HG03196 (cell line): ENCODE results near the gene PKDCC.
A peak's percentile ranks its signal among the peaks of the same experiment; 100 is the strongest.

ENCODE experiments used
- ATAC-seq: cut with Tn5 transposase; IDR thresholded peaks from one replicate; pipeline ENCODE4 v1.9.1; 2021; ENCODE audit not compliant: unreplicated experiment

PKDCC gene

DNA sequence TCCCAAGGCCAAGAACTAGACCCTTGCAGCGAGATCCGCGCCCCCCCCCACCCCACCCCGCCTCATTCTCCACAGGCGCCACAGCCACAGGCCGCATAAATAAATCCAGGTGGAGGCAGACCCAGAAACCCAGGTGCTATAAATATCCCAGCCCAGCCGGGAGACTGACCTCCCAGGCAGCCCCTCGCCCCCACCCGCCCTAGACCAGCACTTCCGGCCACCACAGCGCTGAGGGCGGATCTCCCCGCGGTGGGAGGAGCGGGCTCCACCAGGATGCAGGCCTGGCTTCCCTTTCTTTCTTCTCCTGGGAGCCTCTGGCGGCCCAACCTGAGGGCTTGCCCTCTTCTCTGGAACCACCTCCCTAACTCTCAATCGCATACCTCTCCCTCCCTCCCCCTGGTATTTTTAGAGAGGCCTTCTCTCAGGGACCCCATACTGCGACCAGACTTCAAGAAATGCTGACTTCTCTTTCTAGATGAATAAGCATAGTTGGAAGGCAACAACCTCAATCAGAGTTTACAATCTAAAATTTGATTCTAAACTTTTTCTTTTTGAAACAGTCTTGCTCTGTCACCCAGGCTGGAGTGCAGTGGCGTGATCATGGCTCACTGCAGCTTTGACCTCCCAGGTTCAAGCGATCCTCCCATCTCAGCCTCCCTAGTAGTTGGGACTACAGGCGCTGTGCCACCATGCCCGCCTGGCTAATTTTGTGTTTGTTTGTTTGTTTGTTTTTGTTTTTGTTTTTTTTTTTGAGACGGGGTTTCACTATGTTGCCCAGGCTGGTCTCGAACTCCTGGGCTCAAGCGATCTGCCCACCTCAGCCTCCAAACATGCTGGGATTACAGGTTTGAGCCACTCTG is 55.0 kb downstream of the PKDCC start:
- ATAC-seq: peak; percentile 4

DNA sequence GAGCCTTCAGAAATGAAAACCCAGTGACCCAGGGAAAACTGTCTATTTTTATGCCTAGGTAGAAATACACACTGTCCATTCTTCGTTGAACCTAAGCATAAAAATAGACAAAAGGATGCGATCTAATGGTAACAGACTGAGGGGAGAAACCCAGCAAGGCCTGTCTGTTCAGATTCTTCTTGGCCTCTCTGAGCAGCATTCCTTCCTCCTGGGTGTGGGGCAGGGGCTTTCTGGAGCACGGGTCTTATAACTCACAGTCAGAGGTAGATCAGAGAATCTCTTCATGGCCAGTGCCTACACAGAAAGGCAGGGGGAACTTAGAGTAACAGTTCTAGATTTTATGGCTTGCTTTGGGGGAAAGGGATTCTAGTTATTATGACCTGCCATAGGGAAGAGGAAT is 56.0 kb downstream of the PKDCC start:
- no peak for ATAC-seq

DNA sequence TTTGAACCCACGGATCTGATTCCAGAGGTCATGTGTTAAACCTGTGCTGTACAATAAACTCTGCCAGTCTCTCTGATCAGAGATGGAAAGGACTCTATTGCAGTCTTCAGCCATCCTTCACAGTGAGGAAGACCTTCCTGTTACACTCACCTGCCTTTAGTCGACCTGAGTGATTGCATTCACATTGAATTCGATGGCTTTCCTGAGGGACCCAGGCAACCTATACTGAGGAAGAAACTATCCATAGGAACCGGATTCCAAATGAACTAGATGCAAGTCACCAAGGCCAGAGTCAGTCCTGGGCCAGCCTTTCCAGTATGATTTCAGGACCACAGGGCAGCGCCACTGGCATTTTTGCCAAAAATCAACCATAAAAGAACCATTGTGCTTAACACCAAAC is 56.8 kb downstream of the PKDCC start:
- ATAC-seq: no peak

DNA sequence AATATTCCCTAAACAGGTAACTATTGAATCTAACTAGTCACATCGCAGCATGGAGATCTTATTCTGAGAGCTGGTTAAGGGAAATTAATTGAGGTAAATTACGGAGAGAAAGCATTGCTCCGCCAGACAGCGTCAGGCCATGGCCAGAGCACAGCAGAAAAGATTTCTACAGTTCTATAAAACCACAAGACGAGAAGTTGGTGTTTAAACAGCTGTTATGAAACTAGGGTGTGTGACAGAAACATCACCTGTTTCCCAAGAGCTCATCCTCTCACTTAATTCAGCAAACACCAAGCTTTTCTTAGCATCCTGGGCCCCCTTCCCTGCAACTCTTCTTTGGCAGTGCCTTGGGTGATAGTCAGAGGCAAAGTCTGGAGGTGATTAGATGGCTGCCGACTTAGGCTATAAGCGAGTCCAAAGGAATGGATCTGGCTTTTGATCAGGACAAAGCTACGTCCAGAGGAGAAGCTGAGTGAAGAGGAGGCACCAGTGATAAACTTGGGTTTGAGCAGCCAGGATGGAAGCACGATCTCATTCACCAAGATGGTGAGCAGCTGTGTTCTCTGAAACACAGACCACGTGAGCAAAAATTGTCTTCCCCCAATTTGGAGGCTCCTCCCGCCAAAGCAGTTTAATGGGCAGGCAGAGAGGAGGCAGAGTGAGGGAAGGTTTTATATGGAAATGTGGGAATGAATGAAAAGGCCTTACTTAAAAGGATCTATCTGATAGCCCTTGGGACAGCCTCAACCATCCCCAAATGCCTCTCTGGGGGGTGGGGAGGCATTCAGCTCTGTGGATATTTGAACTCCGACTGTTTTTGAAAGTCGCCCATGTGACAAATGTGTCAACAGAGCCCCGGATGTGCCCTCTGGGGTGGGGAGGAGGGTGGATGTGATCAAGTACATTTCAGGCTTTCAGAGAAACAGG is 57.8 kb downstream of the PKDCC start:
- peak; percentile 43 for ATAC-seq

DNA sequence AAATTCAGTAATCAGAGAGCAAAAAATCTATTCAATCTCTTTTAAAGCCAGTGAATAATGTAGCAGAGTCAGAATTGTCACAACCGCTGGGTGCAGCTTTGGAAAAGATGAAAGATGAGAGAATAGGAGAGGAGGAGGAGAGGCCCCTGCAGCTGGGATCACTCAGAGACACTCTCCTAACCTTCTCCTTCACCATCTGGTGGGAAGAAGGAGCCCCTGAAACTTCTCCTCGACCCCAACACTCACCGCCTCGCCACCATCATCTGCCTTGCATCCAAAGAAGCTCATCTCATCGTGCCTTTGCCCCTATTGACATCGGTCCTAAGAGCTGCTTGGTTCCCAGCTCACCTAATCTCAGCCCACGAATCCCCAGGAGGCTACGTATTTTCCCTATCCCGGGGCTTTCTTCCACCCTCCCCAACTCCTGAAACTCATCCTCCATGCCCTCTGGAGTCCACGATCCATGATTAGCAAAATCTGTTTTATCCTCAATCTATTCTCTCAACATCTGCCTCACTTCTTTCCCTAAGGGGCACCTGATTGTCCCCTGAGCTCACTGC is 58.5 kb downstream of the PKDCC start:
- ATAC-seq: no peak

DNA sequence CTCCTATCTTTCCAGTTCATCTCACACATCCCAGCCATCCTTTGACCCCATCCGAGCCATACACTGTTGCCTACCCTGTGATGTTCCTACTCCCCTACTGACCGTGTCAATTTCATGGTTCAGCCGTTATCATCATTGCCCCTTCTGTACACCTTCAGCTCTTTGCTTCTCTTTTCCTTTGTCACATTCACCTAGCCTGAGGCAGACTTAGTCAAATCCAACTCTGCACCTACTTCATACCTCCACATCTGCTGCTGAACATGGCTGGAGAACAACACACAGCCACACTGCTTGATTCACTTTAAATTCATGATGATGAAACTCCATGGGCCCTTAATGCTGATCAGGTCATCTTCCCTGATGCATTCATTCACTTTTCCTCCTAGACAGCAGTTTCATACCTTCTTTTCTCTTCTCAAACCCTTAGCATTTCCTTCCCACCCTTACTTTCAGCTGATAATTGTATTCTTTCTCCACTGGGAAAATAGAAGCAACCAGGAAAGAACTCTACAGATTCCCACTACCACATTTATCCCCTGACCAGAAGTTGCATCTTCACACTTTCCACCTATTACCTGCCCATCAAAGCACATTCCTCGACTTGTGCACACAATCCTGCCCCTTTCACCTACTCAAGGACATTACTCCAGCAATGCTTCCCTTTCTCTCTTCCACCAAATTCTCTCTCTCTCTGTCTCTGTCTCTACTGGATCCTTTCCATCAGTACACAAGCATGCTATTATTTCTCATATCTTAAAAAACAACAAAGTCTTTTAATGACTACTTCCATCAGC is 59.6 kb downstream of the PKDCC start:
- ATAC-seq: no peak
